GM18511 (cell line): Measurements from ENCODE around the gene TMEM120B.
"Not testable (repeated sequence)": the region's sequence is repeated elsewhere in the genome, so short reads cannot be mapped to it uniquely, and the experiment has no call there.

Source experiments
- ATAC-seq: cut with Tn5 transposase; IDR thresholded peaks from one replicate; pipeline ENCODE4 v1.9.1; 2021; ENCODE audit warnings: mild to moderate bottlenecking, moderate library complexity; ENCODE audit not compliant: unreplicated experiment

Gene TMEM120B

GRCh38 chr12:121712461-121713256, at the start of gene TMEM120B:
TMEM120B (plus strand) TSS chr12:121712752; CDS start chr12:121712896, 144 bp downstream.
- ATAC-seq = peak; percentile 84

GRCh38 chr12:121663610-121663929, 49.0 kb upstream of the TMEM120B start:
- no peak for ATAC-seq

- ATAC-seq = not testable (repeated sequence)
Observed at GRCh38 chr12:121666829-121667228, 45.7 kb upstream of the TMEM120B start.

- no peak for ATAC-seq
Observed at GRCh38 chr12:121668750-121669520, 43.6 kb upstream of the TMEM120B start.

- ATAC-seq = no peak
Observed at GRCh38 chr12:121669521-121669900, 43.0 kb upstream of the TMEM120B start, which contains the start of gene MORN3. MORN3 (minus strand) TSS chr12:121669654; CDS start chr12:121669483, 171 bp downstream.

GRCh38 chr12:121673013-121673511, 39.5 kb upstream of the TMEM120B start:
- no peak for ATAC-seq

- ATAC-seq = no peak
Observed at GRCh38 chr12:121676190-121676589, 36.4 kb upstream of the TMEM120B start.

- no peak for ATAC-seq
Observed at GRCh38 chr12:121678305-121678704, 34.2 kb upstream of the TMEM120B start.

- no peak for ATAC-seq
Observed at GRCh38 chr12:121678716-121679300, 33.7 kb upstream of the TMEM120B start.

GRCh38 chr12:121679661-121680197, 32.8 kb upstream of the TMEM120B start:
- ATAC-seq = not testable (repeated sequence)

- ATAC-seq = no peak
Observed at GRCh38 chr12:121688966-121689365, 23.6 kb upstream of the TMEM120B start.

GRCh38 chr12:121689430-121689829, 23.1 kb upstream of the TMEM120B start:
- no peak for ATAC-seq

GRCh38 chr12:121692744-121693143, 19.8 kb upstream of the TMEM120B start:
- not testable (repeated sequence) for ATAC-seq

- ATAC-seq = no peak
Observed at GRCh38 chr12:121693155-121693687, 19.3 kb upstream of the TMEM120B start.

- no peak for ATAC-seq
Observed at GRCh38 chr12:121697093-121697698, 15.4 kb upstream of the TMEM120B start.

GRCh38 chr12:121697861-121698260, 14.7 kb upstream of the TMEM120B start:
- ATAC-seq = not testable (repeated sequence)

GRCh38 chr12:121701667-121702277, 10.8 kb upstream of the TMEM120B start:
- ATAC-seq = no peak

- no peak for ATAC-seq
Observed at GRCh38 chr12:121702944-121703343, 9.6 kb upstream of the TMEM120B start.

GRCh38 chr12:121705514-121705913, 7.0 kb upstream of the TMEM120B start:
- no peak for ATAC-seq
